Testis (tissue), 3 donors: ENCODE measurements around the gene EFNA5. TPM values are rescaled to one million over a fixed set of nuclear protein-coding genes. Genes with fewer than 3 reads are reported as not detected.

ENCODE experiments used
- DNase-seq: peaks from one replicate; pipeline ENCODE4 v3.0.0-alpha.2; 2019
- H3K27ac ChIP-seq, 2 donors: fragments of 200-600 bp; sonication (generic); one replicate each; pipeline ENCODE4 v1.5.1; 2019
- H3K27me3 ChIP-seq: fragments of 200-600 bp; sonication (generic); one replicate; pipeline ENCODE4 v1.5.1; 2019
- H3K36me3 ChIP-seq: fragments of 200-600 bp; sonication (generic); one replicate; pipeline ENCODE4 v1.5.1; 2017; ENCODE audit warnings: low read depth; ENCODE audit errors: missing control alignments
- H3K4me1 ChIP-seq: fragments of 200-600 bp; sonication (generic); one replicate; pipeline ENCODE4 v1.5.1; 2019
- H3K4me3 ChIP-seq, 2 donors: fragments of 200-600 bp; sonication (generic); one replicate each; pipeline ENCODE4 v1.5.1; 2017 to 2019
- H3K9me3 ChIP-seq: fragments of 200-600 bp; sonication (generic); one replicate; pipeline ENCODE4 v1.5.1; 2017
- CTCF ChIP-seq, 3 experiments: fragments of 450-650 bp in 2 of 3; fragments of 200-600 bp in 1 of 3; sonication (generic) in 1 of 3; IDR thresholded peaks; one replicate each; pipeline ENCODE4 v1.5.1; 2016 to 2019; ENCODE audit warnings: antibody characterized with exemption in 3 of 3, mild to moderate bottlenecking in 2 of 3, moderate library complexity in 1 of 3
- POLR2A ChIP-seq: fragments of 450-650 bp; IDR thresholded peaks from one replicate; pipeline ENCODE4 v1.6.1; 2017; ENCODE audit warnings: antibody characterized with exemption, mild to moderate bottlenecking, moderate library complexity
- WGBS, 2 donors: methylation state at CpG; one replicate each; pipeline ENCODE4 v1.1.5; 2018; 5-methylcytosine and 5-hydroxymethylcytosine counted together
- intact Hi-C: fragments of 100-400 bp; cut with DNase I; formaldehyde crosslinking; loops from one replicate; pipeline ENCODE4 v1.15.1; 2023; ENCODE audit warnings: low total_unique reads
- polyA plus RNA-seq: library from polyadenylated mRNA; stranded (reverse); fragments of 350-450 nt; fragmentation: Illumina TruSeq; extraction: RNeasy Lipid Tissue Mini Kit (QIAGEN cat#74804); gene quantifications from one replicate; pipeline ENCODE4 v1.2.3, GENCODE V29; 2014; ENCODE audit warnings: low read depth, low replicate concordance; ENCODE audit not compliant: insufficient read depth
- total RNA-seq, 2 donors: library from RNA; depleted of rRNA; stranded (reverse); fragments of >200 nt; gene quantifications; one replicate each; pipeline ENCODE4 v1.2.3, GENCODE V29; 2016

EFNA5 gene
- total and polyA plus RNA-seq, 3 donors from 2014 or later, result 2.6 to 5.4 (median 3.5) TPM

- DNase-seq, result no peak
- no peaks in the 10 kb centered on the region for H3K4me1 ChIP-seq
- intact Hi-C loops, result no loop called here
Measured at GRCh38 chr5:107373549-107374263, 297.0 kb downstream of the EFNA5 start.

GRCh38 chr5:107372723-107373450 is 297.9 kb downstream of the EFNA5 start:
- no peaks in the 10 kb centered on the region for H3K27me3 ChIP-seq
- intact Hi-C loops, result no loop called here
- no peaks in the 10 kb centered on the region for H3K36me3 ChIP-seq
- no peaks in the 10 kb centered on the region for H3K9me3 ChIP-seq
- H3K4me1 ChIP-seq, result no peaks in the 10 kb centered on the region
- H3K27ac ChIP-seq, result no peak overlapping the region
- WGBS, 2 donors, result 50 to 62% methylated on average over 7 of the region's 7 CpGs
- H3K4me3 ChIP-seq, result no peak overlapping the region
- peak; percentile 28 for DNase-seq
- TF ChIP-seq POLR2A, result no peak

More at GRCh38 chr5:107373549-107374263, 297.0 kb downstream of the EFNA5 start:
- Histone ChIP-seq H3K4me3 (no peak overlapping the region), H3K9me3 (no peaks in the 10 kb centered on the region), H3K27me3 (no peaks in the 10 kb centered on the region), H3K27ac (no peak overlapping the region), H3K36me3 (no peaks in the 10 kb centered on the region)
- TF ChIP-seq POLR2A (no peak), CTCF (IDR thresholded peaks at IDR 0.05) (no peak)
- WGBS, 2 donors, result 80 to 87% methylated on average over 9 of the region's 9 CpGs

GRCh38 chr5:107370396-107370968 is 300.3 kb downstream of the EFNA5 start:
- WGBS, 2 donors, result 48 to 53% methylated on average over 6 of the region's 6 CpGs
- H3K27me3 ChIP-seq, result no peaks in the 10 kb centered on the region
- no peak overlapping the region for H3K4me3 ChIP-seq
- H3K36me3 ChIP-seq, result no peaks in the 10 kb centered on the region
- no peaks in the 10 kb centered on the region for H3K9me3 ChIP-seq
- intact Hi-C loops, result no loop called here
- H3K4me1 ChIP-seq, result no peaks in the 10 kb centered on the region
- no peak overlapping the region for H3K27ac ChIP-seq
- no peak for TF ChIP-seq CTCF (IDR thresholded peaks at IDR 0.05)
- no peak for TF ChIP-seq POLR2A
- no peak for DNase-seq

GRCh38 chr5:107369622-107370021 is 301.1 kb downstream of the EFNA5 start:
- Histone ChIP-seq H3K4me3 (no peak overlapping the region), H3K4me1 (no peaks in the 10 kb centered on the region), H3K9me3 (no peaks in the 10 kb centered on the region), H3K27me3 (no peaks in the 10 kb centered on the region), H3K36me3 (no peaks in the 10 kb centered on the region), H3K27ac (no peak overlapping the region)
- no peak for TF ChIP-seq POLR2A
- no peak for TF ChIP-seq CTCF (IDR thresholded peaks at IDR 0.05)
- intact Hi-C loops, result no loop called here
- DNase-seq, result no peak
- WGBS, 2 donors, result 68 to 85% methylated on average over 1 of the region's 1 CpG

- no peak for TF ChIP-seq CTCF (IDR thresholded peaks at IDR 0.05)
- TF ChIP-seq POLR2A, result no peak
- no peaks in the 10 kb centered on the region for H3K4me1 ChIP-seq
- WGBS, 2 donors, result 68% methylated on average over 7 of the region's 7 CpGs
- no peak overlapping the region for H3K4me3 ChIP-seq
- H3K9me3 ChIP-seq, result no peaks in the 10 kb centered on the region
- H3K27me3 ChIP-seq, result no peaks in the 10 kb centered on the region
- DNase-seq, result no peak
- H3K27ac ChIP-seq, result no peak overlapping the region
- no peaks in the 10 kb centered on the region for H3K36me3 ChIP-seq
- intact Hi-C loops, result no loop called here
Measured at GRCh38 chr5:107368615-107369014, 302.1 kb downstream of the EFNA5 start.
